SK-N-MC (cell line): ENCODE results near the gene P2RY1.
A peak's percentile ranks its signal among the peaks of the same experiment; 100 is the strongest.

ENCODE experiments used
- DNase-seq: peaks from one replicate; pipeline ENCODE4 v3.0.0-alpha.2; 2011; ENCODE audit warnings: low read depth, low spot score
- H3K27ac ChIP-seq: fragments of 200-600 bp; sonication (generic); 2 replicates; pipeline ENCODE4 v1.5.1; 2016; ENCODE audit warnings: mixed run types
- H3K36me3 ChIP-seq: fragments of 200-600 bp; sonication (generic); 2 replicates; pipeline ENCODE4 v1.6.1; 2017; ENCODE audit warnings: antibody characterized with exemption, low read length, mixed read lengths; ENCODE audit not compliant: insufficient read depth
- H3K4me3 ChIP-seq: fragments of 200-600 bp; sonication (generic); 2 replicates; pipeline ENCODE4 v1.5.1; 2016
- H3K9ac ChIP-seq: fragments of 200-600 bp; sonication (generic); 2 replicates; pipeline ENCODE4 v1.8.0; 2017; ENCODE audit warnings: mixed run types, mixed read lengths; ENCODE audit not compliant: insufficient read length
- H3K9me3 ChIP-seq: fragments of 200-600 bp; sonication (generic); 2 replicates; pipeline ENCODE4 v1.6.1; 2017; ENCODE audit warnings: low read depth, mild to moderate bottlenecking, antibody characterized with exemption, low read length, moderate library complexity, mixed read lengths
- EZH2 ChIP-seq: fragments of 200-600 bp; sonication (generic); IDR thresholded peaks from one replicate; pipeline ENCODE4 v1.6.1; 2017; ENCODE audit warnings: antibody characterized with exemption
- FOXP2 ChIP-seq: optimal IDR thresholded peaks from 2 replicates; pipeline ENCODE3; 2011; ENCODE audit warnings: mild to moderate bottlenecking, moderate library complexity; ENCODE audit not compliant: insufficient read depth; ENCODE audit errors: extremely low read length, control extremely low read depth
- POLR2AphosphoS5 ChIP-seq: IDR thresholded peaks from 2 replicates; pipeline ENCODE4 v1.6.1; 2012; ENCODE audit warnings: mild to moderate bottlenecking, low read depth, low read length, borderline replicate concordance

P2RY1 gene, protein sequence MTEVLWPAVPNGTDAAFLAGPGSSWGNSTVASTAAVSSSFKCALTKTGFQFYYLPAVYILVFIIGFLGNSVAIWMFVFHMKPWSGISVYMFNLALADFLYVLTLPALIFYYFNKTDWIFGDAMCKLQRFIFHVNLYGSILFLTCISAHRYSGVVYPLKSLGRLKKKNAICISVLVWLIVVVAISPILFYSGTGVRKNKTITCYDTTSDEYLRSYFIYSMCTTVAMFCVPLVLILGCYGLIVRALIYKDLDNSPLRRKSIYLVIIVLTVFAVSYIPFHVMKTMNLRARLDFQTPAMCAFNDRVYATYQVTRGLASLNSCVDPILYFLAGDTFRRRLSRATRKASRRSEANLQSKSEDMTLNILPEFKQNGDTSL

DNA sequence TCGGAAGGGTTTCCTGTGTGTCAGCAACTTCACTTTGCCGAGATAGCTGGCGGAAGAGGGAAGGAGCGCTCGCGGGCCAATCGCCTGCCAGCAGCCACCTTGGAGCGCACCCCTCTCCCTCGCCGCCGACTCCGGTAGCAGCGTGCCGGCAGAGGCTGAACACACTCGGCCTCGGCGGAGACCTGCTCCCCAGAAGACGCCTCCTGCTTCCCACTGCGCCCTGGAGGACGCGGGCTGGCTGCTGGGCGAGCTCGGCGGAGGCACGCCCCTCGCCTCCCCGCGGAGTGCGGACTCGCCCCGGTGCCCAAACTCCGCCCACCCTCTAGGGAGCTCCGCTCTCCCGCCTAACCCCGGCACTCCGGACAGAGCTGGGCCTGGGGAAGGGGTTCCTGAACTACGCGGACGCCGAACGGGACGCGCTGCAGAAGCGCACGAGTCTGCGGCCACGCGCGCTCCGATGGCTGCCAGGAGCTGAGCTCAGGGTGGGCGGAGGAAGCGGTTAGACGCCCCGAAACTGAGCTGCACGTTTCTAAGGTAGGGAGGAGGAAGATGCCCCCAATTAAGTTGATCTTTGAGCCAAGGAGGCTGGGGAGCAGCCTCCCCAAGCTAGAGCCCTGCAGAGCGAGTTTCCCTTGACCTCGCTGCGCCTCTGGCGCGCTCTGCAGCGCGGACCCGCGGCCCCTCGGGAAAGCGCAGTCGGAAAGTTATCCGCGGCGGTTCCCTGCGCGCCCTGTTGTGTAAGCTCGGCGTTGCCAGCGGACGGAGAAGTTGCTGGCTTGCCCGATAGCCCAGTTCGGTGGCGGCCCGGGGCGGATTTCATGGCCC, at the start of gene P2RY1:
Gene P2RY1 (plus strand): TSS at position 356 of the 825 bp plus-strand sequence. CDS start 652 bp downstream, outside the sequence.
- Histone ChIP-seq H3K27ac (no peak within 1 kb of the TSS), H3K9ac (peak within 1 kb of the TSS; percentile 61), H3K9me3 (no peaks in the 10 kb centered on the region), H3K4me3 (peak within 1 kb of the TSS; percentile 92), H3K36me3 (no peaks in the 10 kb centered on the region)
- TF ChIP-seq POLR2AphosphoS5 (peak; percentile 74), FOXP2 (no peak), EZH2 (no peak)
- DNase-seq = no peak

DNA sequence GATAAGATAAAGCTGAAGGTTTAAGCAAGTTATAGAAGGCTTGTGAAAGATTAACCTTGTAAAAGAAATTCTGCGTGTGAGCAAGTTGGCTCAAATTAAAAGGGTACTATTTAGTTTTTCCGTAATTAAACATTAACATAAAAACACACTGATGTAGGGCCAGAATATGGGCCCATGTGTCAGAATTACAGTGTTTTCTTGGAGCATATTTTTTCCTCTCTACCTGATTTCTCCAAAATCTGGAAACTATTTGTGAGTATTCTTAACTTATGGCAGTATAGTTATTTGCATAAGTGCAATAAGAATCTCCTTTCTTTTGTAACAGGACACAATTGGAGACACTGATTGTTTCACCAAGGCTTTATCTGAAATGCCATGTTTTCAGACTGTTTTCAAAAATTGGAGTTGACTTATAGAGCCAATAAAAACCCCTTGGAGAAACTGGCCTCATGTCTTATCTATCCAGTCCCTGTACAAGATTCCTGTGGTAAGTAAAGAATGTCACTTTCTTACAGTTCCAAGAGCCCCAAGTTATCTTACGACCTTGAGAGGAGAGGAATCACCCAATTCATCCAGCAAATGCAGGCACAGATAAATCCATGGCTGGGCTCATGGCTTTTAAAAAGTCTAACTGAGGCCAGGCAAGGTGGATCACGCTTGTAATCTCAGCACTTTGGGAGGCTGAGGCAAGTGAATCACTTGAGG, 47.8 kb upstream of the P2RY1 start:
- H3K9me3 ChIP-seq = peaks cover 6% of the 10 kb centered on the region; the same call in 1 of the 2 replicates
- H3K9ac ChIP-seq = no peak overlapping the region
- DNase-seq = no peak
- TF ChIP-seq EZH2 (no peak), POLR2AphosphoS5 (no peak), FOXP2 (no peak)
- H3K36me3 ChIP-seq = no peaks in the 10 kb centered on the region
- no peak overlapping the region for H3K27ac ChIP-seq
- H3K4me3 ChIP-seq = no peak overlapping the region

DNA sequence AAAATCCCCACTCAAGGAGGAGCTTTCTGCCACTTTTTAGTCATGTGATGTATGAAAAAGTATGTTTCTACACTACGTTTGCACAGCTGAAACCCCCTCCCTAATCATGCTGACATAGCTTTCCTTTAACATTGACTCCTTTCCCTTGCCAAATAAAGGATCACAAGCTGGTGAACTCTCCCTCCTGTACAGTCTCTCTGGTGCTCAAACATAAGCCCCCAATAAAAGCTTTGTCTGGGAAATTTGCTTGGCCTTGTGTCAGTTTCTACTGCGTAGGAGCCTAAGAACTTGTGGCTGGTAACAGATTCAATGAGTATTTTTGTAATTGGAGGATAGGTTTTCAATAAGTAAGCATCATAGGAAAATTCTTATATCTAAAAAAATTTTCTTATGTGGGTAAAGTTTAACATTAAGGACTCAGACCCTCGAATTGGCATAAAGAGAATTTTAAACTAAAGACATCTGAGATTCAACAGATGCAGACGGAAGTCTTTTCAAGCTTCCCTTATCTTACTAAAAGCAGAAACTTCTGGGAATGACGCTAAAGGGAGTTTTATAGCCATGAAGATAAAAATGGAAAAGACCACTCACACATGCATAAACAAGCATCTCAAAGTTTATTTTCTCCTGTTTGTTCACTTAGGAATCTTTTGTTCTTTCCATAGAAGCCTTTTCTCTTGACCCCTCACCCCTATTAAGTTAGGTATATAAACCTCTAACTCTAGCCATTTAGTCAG, 44.1 kb upstream of the P2RY1 start:
- no peak for DNase-seq
- no peak overlapping the region for H3K27ac ChIP-seq
- no peaks in the 10 kb centered on the region for H3K36me3 ChIP-seq
- TF ChIP-seq POLR2AphosphoS5 (no peak), FOXP2 (no peak), EZH2 (no peak)
- H3K4me3 ChIP-seq = no peak overlapping the region
- peaks cover 3% of the 10 kb centered on the region; the same call in 1 of the 2 replicates for H3K9me3 ChIP-seq
- no peak overlapping the region for H3K9ac ChIP-seq

DNA sequence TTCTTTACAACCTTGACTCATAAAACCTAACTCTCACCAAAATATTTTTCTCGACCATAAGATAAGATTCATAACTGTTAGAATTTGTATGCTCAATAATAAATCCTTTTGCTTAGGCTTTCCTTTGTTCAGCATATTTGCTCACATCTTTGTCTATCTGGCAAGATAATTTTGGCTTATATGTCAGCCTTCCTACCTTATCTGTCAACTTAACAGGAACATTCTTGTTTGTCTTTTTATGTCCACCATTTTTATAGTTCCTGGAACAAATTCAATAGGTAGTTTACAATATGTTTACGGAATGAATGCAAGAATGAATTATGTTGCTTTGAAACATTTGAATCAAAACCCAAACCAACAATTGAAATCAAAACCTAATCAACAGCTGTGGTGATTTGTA, 41.0 kb upstream of the P2RY1 start:
- Histone ChIP-seq H3K9me3 (no peaks in the 10 kb centered on the region), H3K27ac (no peak overlapping the region), H3K36me3 (no peaks in the 10 kb centered on the region), H3K4me3 (no peak overlapping the region), H3K9ac (no peak overlapping the region)
- no peak for DNase-seq
- no peak for TF ChIP-seq POLR2AphosphoS5
- no peak for TF ChIP-seq FOXP2
- no peak for TF ChIP-seq EZH2

DNA sequence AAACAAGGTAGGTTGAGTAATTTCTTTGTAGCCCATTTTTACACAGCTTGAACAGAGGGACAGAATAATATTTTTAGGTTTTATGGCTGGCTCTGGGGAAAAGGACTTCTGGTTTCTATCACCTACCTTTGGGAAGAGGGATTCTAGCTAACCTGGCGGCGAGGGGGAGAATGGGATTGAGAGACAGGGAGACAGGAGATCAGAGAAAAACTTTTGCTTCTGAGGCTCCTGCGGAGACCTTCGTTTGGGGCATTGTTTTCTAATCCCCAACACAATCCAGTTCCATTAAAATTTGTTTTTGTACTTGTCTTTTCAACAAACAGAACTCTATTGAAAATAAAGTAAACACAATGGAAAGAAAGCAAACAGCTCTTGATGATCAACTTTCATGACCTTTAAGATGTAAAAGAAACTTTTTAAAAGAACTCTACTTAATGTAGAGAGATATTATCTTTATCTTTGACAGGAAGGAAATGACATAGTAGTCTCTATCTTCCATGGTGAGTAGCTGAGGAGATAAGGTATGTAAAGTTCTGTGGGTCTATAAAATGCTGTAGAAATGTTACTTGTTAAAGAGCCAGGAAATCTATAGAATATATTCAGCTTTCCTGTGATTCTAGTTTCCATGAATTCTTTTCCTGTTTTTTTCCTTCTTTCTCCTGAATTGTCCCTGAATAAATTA, 37.0 kb upstream of the P2RY1 start:
- H3K36me3 ChIP-seq = no peaks in the 10 kb centered on the region
- H3K9me3 ChIP-seq = no peaks in the 10 kb centered on the region
- TF ChIP-seq FOXP2 (no peak), POLR2AphosphoS5 (no peak; the same call in 1 of the 2 replicates), EZH2 (no peak)
- H3K27ac ChIP-seq = peak overlapping the region; percentile 90
- peak overlapping the region; percentile 13; the same call in 1 of the 2 replicates for H3K4me3 ChIP-seq
- peak; percentile 80 for DNase-seq
- H3K9ac ChIP-seq = peak overlapping the region; percentile 1

DNA sequence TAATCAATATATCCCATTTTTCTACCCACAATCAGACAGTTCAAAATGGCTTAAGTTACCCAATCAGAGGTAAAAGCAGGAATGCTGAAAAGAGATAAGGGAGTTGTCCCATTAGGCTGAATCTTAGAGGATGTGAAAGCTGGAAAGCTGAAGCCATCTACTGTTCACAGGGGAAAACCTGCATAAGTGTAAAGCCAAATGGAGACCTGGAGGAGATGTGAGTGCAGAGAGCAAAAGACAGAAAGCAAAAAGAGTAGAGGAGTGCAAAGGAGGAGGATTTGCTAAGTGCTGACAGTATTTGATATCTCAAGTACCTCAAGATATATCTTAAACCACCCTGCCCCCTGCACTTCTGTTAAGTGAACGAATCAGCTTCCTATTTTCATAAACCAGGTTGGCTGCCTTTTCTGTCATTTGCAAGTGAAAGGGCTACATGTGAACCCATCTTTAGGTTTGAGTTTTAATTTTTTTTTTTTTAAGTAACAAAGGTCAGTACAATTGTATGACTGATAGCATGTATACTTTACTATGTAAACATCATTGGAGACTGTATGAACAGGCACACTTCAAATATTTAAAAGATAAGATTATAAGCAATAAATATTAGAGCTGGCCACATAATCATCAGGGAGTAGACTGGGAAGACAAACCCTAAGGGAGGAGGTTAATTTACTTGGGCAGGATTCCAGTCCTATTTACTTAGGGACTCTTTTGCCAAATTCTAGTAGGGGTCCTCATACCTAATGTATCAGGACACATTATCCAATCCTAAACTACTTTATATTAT, 22.8 kb upstream of the P2RY1 start:
- no peak overlapping the region for H3K9ac ChIP-seq
- no peaks in the 10 kb centered on the region for H3K9me3 ChIP-seq
- TF ChIP-seq FOXP2 = no peak
- TF ChIP-seq EZH2 = no peak
- TF ChIP-seq POLR2AphosphoS5 = no peak
- no peak for DNase-seq
- H3K4me3 ChIP-seq = no peak overlapping the region
- H3K36me3 ChIP-seq = no peaks in the 10 kb centered on the region
- no peak overlapping the region for H3K27ac ChIP-seq
